A549 treated with Hydrocortisone at 1 μM for 4 hours (cell line): ENCODE results near the gene SLCO1B1. TPM values are rescaled to one million over a fixed set of nuclear protein-coding genes. Genes with fewer than 3 reads are reported as not detected.

Source experiments
- total RNA-seq: library from RNA; stranded (reverse); fragments of 200-300 nt; extraction: Qiagen RNA extraction; gene quantifications from 5 replicates; pipeline ENCODE4 v1.2.3, GENCODE V29; 2022

The SLCO1B1 gene
- total RNA-seq = 0.39 to 0.63 TPM (median 0.41 TPM) in 5 replicates

DNA sequence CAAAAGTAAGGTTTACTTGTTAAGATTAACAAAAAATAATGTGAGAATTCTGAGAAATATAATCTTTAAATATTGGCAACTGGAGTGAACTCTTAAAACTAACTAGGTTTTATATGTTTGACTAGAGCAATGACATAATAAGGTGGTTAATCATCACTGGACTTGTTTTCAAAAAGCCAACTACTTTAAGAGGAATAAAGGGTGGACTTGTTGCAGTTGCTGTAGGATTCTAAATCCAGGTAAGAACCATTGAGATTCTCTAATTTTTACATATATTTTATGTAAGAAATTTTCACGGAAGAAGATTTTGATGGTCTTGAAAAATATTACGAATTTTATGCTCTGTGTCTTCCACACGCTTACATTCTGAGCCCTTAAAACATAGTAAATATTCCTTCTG, at the start of gene SLCO1B1:
SLCO1B1 (plus strand) TSS at position 197 of the 400 bp plus-strand sequence. CDS start 10,381 bp downstream, outside the sequence.

Other genes starting within 250 kb of the SLCO1B1 start
- gene SLCO1A2, start 203.7 kb downstream of the SLCO1B1 start, total RNA-seq = 0.02 TPM in 1 of 5 replicates, not detected in the others
- gene IAPP, start 241.7 kb downstream of the SLCO1B1 start, total RNA-seq = not detected in 5 replicates